Gastroesophageal sphincter (tissue), 4 donors: ENCODE data around the gene CPNE5. TPM values are rescaled to one million over a fixed set of nuclear protein-coding genes. Genes with fewer than 3 reads are reported as not detected.

Experiments
- ATAC-seq: fragments of 150-250 bp; one replicate; pipeline ENCODE4 v1.9.1; 2016; ENCODE audit warnings: mild to moderate bottlenecking, moderate library complexity
- H3K27ac ChIP-seq, 4 donors: fragments of 200-600 bp; sonication (generic) in 3 of 4; 1 replicate in 3 of 4; 2 replicates in 1 of 4; pipeline ENCODE4 v1.5.1; 2016 to 2019
- H3K27me3 ChIP-seq: fragments of 200-600 bp; sonication (generic); one replicate; pipeline ENCODE4 v1.5.1; 2019
- H3K36me3 ChIP-seq, 2 donors: fragments of 200-600 bp; sonication (generic); one replicate each; pipeline ENCODE4 v1.5.1; 2019; ENCODE audit warnings: control low read depth in 1 of 2
- H3K4me1 ChIP-seq, 3 donors: fragments of 200-600 bp; sonication (generic); 1 replicate in 2 of 3; 2 replicates in 1 of 3; pipeline ENCODE4 v1.5.1; 2016 to 2019; ENCODE audit warnings: control low read depth in 2 of 3
- H3K4me3 ChIP-seq, 2 donors: fragments of 200-600 bp; sonication (generic); one replicate each; pipeline ENCODE4 v1.5.1; 2019; ENCODE audit warnings: mild to moderate bottlenecking in 1 of 2, moderate library complexity in 1 of 2
- H3K9me3 ChIP-seq, 3 donors: fragments of 200-600 bp; sonication (generic); one replicate each; pipeline ENCODE4 v1.5.1; 2017 to 2019; ENCODE audit warnings: control low read depth in 2 of 3
- EP300 ChIP-seq: sonication (generic); formaldehyde crosslinking; IDR thresholded peaks from one replicate; pipeline ENCODE4 v1.6.1; 2017; ENCODE audit warnings: antibody characterized with exemption, mild to moderate bottlenecking
- POLR2A ChIP-seq, 2 donors: fragments of 450-650 bp; IDR thresholded peaks; one replicate each; pipeline ENCODE4 v1.6.1; 2017; ENCODE audit warnings: antibody characterized with exemption in 2 of 2, mild to moderate bottlenecking in 2 of 2, moderate library complexity in 1 of 2
- POLR2AphosphoS5 ChIP-seq: sonication (generic); formaldehyde crosslinking; IDR thresholded peaks from one replicate; pipeline ENCODE4 v1.6.1; 2017; ENCODE audit warnings: antibody characterized with exemption
- WGBS, 2 donors: methylation state at CpG; one replicate each; pipeline ENCODE4 v1.1.5; 2018; ENCODE audit warnings: low coverage in 1 of 2; 5-methylcytosine and 5-hydroxymethylcytosine counted together
- total RNA-seq, 4 donors: library from RNA; depleted of rRNA; stranded (reverse); fragments of >200 nt; gene quantifications; one replicate each; pipeline ENCODE4 v1.1.0, GENCODE V29; 2016
- TF ChIP-seq, protein P1 (sequence below), 4 experiments: fragments of 200-600 bp in 2 of 4; fragments of 450-650 bp in 2 of 4; sonication (generic) in 1 of 4; IDR thresholded peaks; one replicate each; pipeline ENCODE4 v1.5.1; 2017 to 2019; ENCODE audit warnings: antibody characterized with exemption in 4 of 4, mild to moderate bottlenecking in 2 of 4, moderate library complexity in 2 of 4

Gene CPNE5
- total RNA-seq, 4 donors from 2014 or later, result 0.42 to 2.3 (median 1.5) TPM

DNA sequence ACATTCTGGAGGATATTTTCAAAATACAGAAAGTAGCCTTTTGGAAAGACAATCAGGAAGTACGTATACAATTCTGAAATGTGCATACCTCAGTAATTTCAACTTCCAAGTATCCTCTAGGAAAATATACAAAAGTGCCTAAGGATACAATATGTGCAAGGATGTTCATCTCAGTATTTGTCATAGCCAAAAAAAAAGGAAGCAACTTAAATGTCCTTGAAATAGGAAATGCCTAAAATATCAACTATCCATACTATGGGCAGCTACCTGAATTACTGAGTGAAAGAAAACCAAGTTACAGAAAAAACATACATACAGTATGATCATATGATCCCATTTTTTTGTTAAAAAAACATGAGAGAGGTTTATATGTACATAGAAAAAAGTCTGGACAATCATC is 33.9 kb upstream of the CPNE5 start:
- no peak overlapping the region for H3K27ac ChIP-seq
- no peaks in the 10 kb centered on the region for H3K27me3 ChIP-seq
- H3K4me3 ChIP-seq, result no peak overlapping the region
- H3K9me3 ChIP-seq, result no peaks in the 10 kb centered on the region
- WGBS, 2 donors, result 88 to 89% methylated on average over 1 of the region's 1 CpG
- peaks cover 3 to 19% (median 4%) of the 10 kb centered on the region in 3 donors for H3K4me1 ChIP-seq
- no peak for ATAC-seq
- H3K36me3 ChIP-seq, result peaks cover 0 to 22% of the 10 kb centered on the region in 2 donors
- TF ChIP-seq POLR2AphosphoS5, result no peak
- TF ChIP-seq, protein P1, sequence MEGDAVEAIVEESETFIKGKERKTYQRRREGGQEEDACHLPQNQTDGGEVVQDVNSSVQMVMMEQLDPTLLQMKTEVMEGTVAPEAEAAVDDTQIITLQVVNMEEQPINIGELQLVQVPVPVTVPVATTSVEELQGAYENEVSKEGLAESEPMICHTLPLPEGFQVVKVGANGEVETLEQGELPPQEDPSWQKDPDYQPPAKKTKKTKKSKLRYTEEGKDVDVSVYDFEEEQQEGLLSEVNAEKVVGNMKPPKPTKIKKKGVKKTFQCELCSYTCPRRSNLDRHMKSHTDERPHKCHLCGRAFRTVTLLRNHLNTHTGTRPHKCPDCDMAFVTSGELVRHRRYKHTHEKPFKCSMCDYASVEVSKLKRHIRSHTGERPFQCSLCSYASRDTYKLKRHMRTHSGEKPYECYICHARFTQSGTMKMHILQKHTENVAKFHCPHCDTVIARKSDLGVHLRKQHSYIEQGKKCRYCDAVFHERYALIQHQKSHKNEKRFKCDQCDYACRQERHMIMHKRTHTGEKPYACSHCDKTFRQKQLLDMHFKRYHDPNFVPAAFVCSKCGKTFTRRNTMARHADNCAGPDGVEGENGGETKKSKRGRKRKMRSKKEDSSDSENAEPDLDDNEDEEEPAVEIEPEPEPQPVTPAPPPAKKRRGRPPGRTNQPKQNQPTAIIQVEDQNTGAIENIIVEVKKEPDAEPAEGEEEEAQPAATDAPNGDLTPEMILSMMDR (IDR thresholded peaks at IDR 0.05), result no peak
- no peak for TF ChIP-seq EP300
- no peak for TF ChIP-seq POLR2A (IDR thresholded peaks at IDR 0.05)

DNA sequence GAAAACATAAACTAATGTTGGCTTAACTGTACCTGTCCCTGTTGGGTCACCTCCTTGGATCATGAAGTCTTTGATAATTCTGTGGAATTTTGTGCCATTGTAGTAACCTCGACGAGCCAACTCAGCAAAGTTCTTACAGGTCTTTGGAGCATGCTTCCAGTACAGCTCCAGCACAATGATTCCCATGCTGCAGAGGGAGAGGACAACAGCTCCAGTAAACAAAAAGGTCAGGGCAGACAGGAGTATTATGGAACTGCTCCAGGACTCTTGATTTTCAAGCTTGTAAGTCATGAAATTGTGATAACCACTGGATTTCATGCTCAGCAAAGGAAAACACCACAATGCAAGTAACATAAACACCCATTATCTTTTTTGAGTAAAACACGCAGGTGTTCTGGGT is 32.4 kb upstream of the CPNE5 start:
- Histone ChIP-seq H3K27me3 (no peaks in the 10 kb centered on the region), H3K4me3 (no peak overlapping the region), H3K36me3 (peaks cover 0 to 29% of the 10 kb centered on the region in 2 donors), H3K9me3 (no peaks in the 10 kb centered on the region), H3K27ac (no peak overlapping the region), H3K4me1 (peaks cover 3 to 19% (median 4%) of the 10 kb centered on the region in 3 donors)
- ATAC-seq, result no peak
- 82% methylated on average over 3 of the region's 3 CpGs; no CpG with 5 or more reads in 1 of the 2 donors for WGBS, 2 donors
- TF ChIP-seq, protein P1 (IDR thresholded peaks at IDR 0.05), result no peak
- TF ChIP-seq POLR2AphosphoS5 (no peak), POLR2A (IDR thresholded peaks at IDR 0.05) (no peak), EP300 (no peak)

DNA sequence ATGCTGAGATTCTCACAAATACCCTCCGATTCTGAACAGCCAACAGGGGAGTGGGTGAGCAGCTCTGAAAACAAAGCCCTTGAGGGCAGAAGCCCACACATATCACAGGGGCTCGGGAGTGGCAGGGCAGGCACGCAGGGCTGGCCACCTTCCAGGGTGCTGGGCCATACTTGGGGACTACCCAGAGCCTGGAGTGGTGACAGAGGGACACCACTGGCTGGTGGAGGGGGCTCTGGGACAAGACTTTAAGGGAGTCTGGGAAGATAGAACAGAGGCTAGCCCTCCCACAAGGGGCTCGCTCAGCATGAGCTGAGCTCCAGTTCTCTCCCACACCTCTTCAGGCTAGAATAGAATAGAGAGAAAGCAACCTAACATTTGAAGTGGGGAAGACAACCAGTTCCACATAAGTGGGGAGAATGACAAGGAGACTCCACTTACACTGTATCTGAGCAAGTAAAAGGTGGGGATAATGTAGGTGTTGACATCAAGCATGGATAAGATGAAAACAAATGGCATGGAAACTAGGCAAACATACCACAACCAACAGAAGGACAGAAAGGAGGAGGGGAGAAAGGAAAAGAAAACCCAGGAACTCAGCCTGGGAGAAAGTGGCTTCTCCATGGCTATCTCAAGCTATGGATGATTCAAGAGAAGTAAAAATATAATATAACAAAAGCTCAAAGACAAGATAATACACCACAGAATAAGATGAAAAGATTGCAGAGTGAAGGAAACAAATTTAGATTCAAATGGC is 28.4 kb upstream of the CPNE5 start:
- Histone ChIP-seq H3K4me3 (no peak overlapping the region), H3K27ac (no peak overlapping the region), H3K27me3 (no peaks in the 10 kb centered on the region), H3K9me3 (no peaks in the 10 kb centered on the region), H3K4me1 (no peaks in the 10 kb centered on the region), H3K36me3 (peaks cover 0 to 41% of the 10 kb centered on the region in 2 donors)
- no peak for ATAC-seq
- WGBS, 2 donors, result 71 to 100% methylated on average over 1 of the region's 4 CpGs
- no peak for TF ChIP-seq EP300
- no peak for TF ChIP-seq POLR2AphosphoS5
- TF ChIP-seq, protein P1 (IDR thresholded peaks at IDR 0.05), result no peak
- TF ChIP-seq POLR2A (IDR thresholded peaks at IDR 0.05), result no peak

DNA sequence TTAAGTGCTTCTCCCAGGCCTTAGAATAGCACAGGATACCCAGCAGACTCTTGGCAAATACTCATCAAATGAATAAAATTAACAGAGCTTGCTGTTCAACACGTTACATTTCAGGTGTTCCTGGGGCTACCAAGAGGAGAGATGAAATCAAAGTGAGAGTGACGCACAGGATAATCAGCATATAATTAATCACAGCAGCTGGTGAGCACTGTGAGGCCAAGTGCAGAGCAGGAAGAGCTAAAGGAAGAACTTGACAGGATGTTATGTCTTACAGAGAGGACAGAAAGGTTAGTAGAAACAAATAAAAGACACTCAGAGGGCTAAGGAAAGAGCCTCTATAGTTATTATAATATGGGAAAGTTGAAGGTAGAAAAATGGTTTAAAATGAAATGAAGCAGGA is 26.6 kb upstream of the CPNE5 start:
- H3K27ac ChIP-seq, result no peak overlapping the region
- no peaks in the 10 kb centered on the region for H3K9me3 ChIP-seq
- H3K36me3 ChIP-seq, result peaks cover 0 to 40% of the 10 kb centered on the region in 2 donors
- TF ChIP-seq POLR2AphosphoS5 (no peak), EP300 (no peak), POLR2A (IDR thresholded peaks at IDR 0.05) (no peak)
- TF ChIP-seq, protein P1 (IDR thresholded peaks at IDR 0.05), result no peak
- 81% methylated on average over 2 of the region's 2 CpGs; no CpG with 5 or more reads in 1 of the 2 donors for WGBS, 2 donors
- no peak for ATAC-seq
- H3K27me3 ChIP-seq, result no peaks in the 10 kb centered on the region
- H3K4me1 ChIP-seq, result no peaks in the 10 kb centered on the region
- no peak overlapping the region for H3K4me3 ChIP-seq
